ENCODE results near the gene TMA7B.

GRCh38 chr22:39980596-39980995 lies 20.4 kb downstream of the TMA7B start:
- TF ChIP-seq POLR2AphosphoS5 (IDR thresholded peaks at IDR 0.05; ENCODE audit: low read length) (no peak), CTCF (IDR thresholded peaks at IDR 0.05 in 2 of 3, conservative IDR thresholded peaks at IDR 0.05 in 1 of 3; ENCODE audit: control insufficient read depth in 2 of 3, extremely low read depth in 1 of 3, insufficient read depth in 1 of 3, low read depth in 3 of 3, low read length in 3 of 3) (no peak), RCOR1 (conservative IDR thresholded peaks at IDR 0.05; ENCODE audit: low read depth, low read length) (no peak), NBN (IDR thresholded peaks at IDR 0.05) (no peak), CHD4 (IDR thresholded peaks at IDR 0.05) (no peak), POLR2A (IDR thresholded peaks at IDR 0.05; ENCODE audit: low read depth, low read length) (0 out of 2 replicates have a peak, but pooled peaks have one; percentile 15), POU2F2 (IDR thresholded peaks at IDR 0.05; ENCODE audit: borderline replicate concordance, low read depth, low read length) (no peak)
- TF ChIP-seq, protein P1, sequence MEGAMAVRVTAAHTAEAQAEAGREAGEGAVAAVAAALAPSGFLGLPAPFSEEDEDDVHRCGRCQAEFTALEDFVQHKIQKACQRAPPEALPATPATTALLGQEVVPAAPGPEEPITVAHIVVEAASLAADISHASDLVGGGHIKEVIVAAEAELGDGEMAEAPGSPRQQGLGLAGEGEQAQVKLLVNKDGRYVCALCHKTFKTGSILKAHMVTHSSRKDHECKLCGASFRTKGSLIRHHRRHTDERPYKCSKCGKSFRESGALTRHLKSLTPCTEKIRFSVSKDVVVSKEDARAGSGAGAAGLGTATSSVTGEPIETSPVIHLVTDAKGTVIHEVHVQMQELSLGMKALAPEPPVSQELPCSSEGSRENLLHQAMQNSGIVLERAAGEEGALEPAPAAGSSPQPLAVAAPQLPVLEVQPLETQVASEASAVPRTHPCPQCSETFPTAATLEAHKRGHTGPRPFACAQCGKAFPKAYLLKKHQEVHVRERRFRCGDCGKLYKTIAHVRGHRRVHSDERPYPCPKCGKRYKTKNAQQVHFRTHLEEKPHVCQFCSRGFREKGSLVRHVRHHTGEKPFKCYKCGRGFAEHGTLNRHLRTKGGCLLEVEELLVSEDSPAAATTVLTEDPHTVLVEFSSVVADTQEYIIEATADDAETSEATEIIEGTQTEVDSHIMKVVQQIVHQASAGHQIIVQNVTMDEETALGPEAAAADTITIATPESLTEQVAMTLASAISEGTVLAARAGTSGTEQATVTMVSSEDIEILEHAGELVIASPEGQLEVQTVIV (IDR thresholded peaks at IDR 0.05; ENCODE audit: borderline replicate concordance, partially characterized antibody) = no peak

Measured in GM12878 (cell line).